ENCODE measurements around the gene DGKB. TPM values are rescaled to one million over a fixed set of nuclear protein-coding genes. Genes with fewer than 3 reads are reported as not detected.

The DGKB gene
- total RNA-seq: not detected in 2 replicates

GRCh38 chr7:14902589-14903067, at the start of gene DGKB:
Gene DGKB, minus strand, starts transcription at chr7:14902751.

